ENCODE measurements around the gene PGGHG.
"Not testable (repeated sequence)": the region's sequence is repeated elsewhere in the genome, so short reads cannot be mapped to it uniquely, and the experiment has no call there.

The PGGHG gene

GRCh38 chr11:297586-298405, 8.9 kb downstream of the PGGHG start:
- no peak for DNase-seq (ENCODE audit: low spot score)

- DNase-seq (ENCODE audit: low spot score), result no peak
Observed at GRCh38 chr11:298406-299065, 9.6 kb downstream of the PGGHG start.

- DNase-seq (ENCODE audit: low spot score), result no peak
Observed at GRCh38 chr11:299081-299891, 10.4 kb downstream of the PGGHG start, which contains the start of gene IFITM5. IFITM5 (minus strand) TSS chr11:299526; CDS start chr11:299490, 36 bp downstream.

GRCh38 chr11:299951-300735, 11.2 kb downstream of the PGGHG start:
- no peak for DNase-seq (ENCODE audit: low spot score)

- DNase-seq (ENCODE audit: low spot score), result peak; percentile 68
Observed at GRCh38 chr11:303363-303762, 14.4 kb downstream of the PGGHG start.

- DNase-seq (ENCODE audit: low spot score), result no peak
Observed at GRCh38 chr11:304061-304506, 15.2 kb downstream of the PGGHG start.

- peak; percentile 74 for DNase-seq (ENCODE audit: low spot score)
Observed at GRCh38 chr11:304915-305843, 16.3 kb downstream of the PGGHG start.

GRCh38 chr11:305844-306211, 16.9 kb downstream of the PGGHG start:
- DNase-seq (ENCODE audit: low spot score), result no peak

- no peak for DNase-seq (ENCODE audit: low spot score)
Observed at GRCh38 chr11:306645-307371, 17.9 kb downstream of the PGGHG start.

- peak; percentile 27 for DNase-seq (ENCODE audit: low spot score)
Observed at GRCh38 chr11:307766-308708, 19.1 kb downstream of the PGGHG start, which contains the start of gene IFITM2. IFITM2 (plus strand) TSS chr11:307816; CDS start chr11:308193, 377 bp downstream.

- not testable (repeated sequence) for DNase-seq (ENCODE audit: low spot score)
Observed at GRCh38 chr11:308740-309665, 20.1 kb downstream of the PGGHG start.

GRCh38 chr11:309979-310572, 21.1 kb downstream of the PGGHG start:
- not testable (repeated sequence) for DNase-seq (ENCODE audit: low spot score)

- not testable (repeated sequence) for DNase-seq (ENCODE audit: low spot score)
Observed at GRCh38 chr11:311013-311748, 22.3 kb downstream of the PGGHG start.

GRCh38 chr11:312092-312816, 23.3 kb downstream of the PGGHG start:
- DNase-seq (ENCODE audit: low spot score), result no peak

- DNase-seq (ENCODE audit: low spot score), result no peak
Observed at GRCh38 chr11:313304-313786, 24.4 kb downstream of the PGGHG start.

Data from NAMALWA (cell line).